Ovary (tissue), 3 donors: ENCODE results near the gene C8B.

ENCODE experiments used
- EP300 ChIP-seq: sonication (generic); formaldehyde crosslinking; IDR thresholded peaks from one replicate; pipeline ENCODE4 v1.6.1; 2017; ENCODE audit warnings: antibody characterized with exemption
- POLR2A ChIP-seq: fragments of 450-650 bp; IDR thresholded peaks from one replicate; pipeline ENCODE4 v1.6.1; 2017; ENCODE audit warnings: antibody characterized with exemption, mild to moderate bottlenecking, moderate library complexity
- TF ChIP-seq, protein P1 (sequence below), 3 donors: fragments of 450-650 bp in 2 of 3; fragments of 200-600 bp in 1 of 3; IDR thresholded peaks; one replicate each; pipeline versions ENCODE4 v1.5.1 to v1.8.0; 2016 to 2022; ENCODE audit warnings: antibody characterized with exemption in 3 of 3, mild to moderate bottlenecking in 1 of 3
- donor health status: DM: no; HTN: no; CAD: no.

DNA sequence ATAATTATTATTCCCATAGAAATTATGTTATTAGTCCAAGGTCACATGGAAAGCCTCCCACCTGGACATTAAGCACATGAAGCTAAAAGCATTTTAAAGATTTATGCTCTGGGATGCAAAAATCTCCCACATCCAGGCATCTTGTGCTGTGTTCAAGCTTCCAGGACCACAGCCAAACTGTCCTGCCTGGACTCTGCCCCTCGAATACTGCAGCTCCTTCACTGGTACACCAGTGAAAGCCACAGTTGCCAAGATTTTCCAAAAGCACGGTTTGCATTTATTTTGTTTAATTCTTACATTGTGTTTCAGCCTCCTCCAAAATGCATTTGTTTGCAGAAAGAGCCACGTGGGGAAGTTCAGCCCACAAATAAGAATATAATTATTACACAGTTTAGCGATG lies 38.6 kb downstream of the C8B start:
- TF ChIP-seq, protein P1, sequence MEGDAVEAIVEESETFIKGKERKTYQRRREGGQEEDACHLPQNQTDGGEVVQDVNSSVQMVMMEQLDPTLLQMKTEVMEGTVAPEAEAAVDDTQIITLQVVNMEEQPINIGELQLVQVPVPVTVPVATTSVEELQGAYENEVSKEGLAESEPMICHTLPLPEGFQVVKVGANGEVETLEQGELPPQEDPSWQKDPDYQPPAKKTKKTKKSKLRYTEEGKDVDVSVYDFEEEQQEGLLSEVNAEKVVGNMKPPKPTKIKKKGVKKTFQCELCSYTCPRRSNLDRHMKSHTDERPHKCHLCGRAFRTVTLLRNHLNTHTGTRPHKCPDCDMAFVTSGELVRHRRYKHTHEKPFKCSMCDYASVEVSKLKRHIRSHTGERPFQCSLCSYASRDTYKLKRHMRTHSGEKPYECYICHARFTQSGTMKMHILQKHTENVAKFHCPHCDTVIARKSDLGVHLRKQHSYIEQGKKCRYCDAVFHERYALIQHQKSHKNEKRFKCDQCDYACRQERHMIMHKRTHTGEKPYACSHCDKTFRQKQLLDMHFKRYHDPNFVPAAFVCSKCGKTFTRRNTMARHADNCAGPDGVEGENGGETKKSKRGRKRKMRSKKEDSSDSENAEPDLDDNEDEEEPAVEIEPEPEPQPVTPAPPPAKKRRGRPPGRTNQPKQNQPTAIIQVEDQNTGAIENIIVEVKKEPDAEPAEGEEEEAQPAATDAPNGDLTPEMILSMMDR (IDR thresholded peaks at IDR 0.05) = no peak
- no peak for TF ChIP-seq EP300
- no peak for TF ChIP-seq POLR2A
